ENCODE results near the gene ACSM5. TPM values are rescaled to one million over a fixed set of nuclear protein-coding genes. Genes with fewer than 3 reads are reported as not detected.
"Not testable (repeated sequence)": the region's sequence is repeated elsewhere in the genome, so short reads cannot be mapped to it uniquely, and the experiment has no call there.

ACSM5 gene
- polyA plus RNA-seq, 1 donor (not counting 4 experiments of a cell fraction or from before 2014, with no cell fraction given) = not detected

DNA sequence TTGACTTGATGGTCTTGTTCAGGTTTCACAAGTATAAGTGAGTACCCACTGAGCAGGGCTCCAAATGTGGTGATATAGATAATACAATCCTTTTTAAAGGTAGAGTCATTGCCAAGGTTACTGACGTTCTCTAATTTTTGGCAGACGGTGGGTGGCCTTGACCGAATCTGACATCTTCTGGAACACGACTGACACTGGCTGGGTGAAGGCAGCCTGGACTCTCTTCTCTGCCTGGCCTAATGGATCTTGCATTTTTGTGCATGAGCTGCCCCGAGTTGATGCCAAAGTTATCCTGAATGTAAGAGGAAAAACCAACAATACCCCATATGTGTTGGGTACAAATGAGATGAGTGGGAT, 14.4 kb downstream of the ACSM5 start:
- dilution Hi-C loops (cut with MboI; ENCODE audit: extremely low pct_ligation_motif_present, low sequenced_read_pairs); H3K27me3 ChIP-seq (ENCODE audit: control insufficient read depth, extremely low read depth, insufficient read depth, low read length); H3K79me2 ChIP-seq (ENCODE audit: control insufficient read depth, insufficient read depth, low read length); H3K4me1 ChIP-seq (ENCODE audit: control insufficient read depth, extremely low read depth, insufficient read depth, low read length); H3K4me2 ChIP-seq (ENCODE audit: control insufficient read depth, extremely low read depth, insufficient read depth, low read depth, low read length); H3K27ac ChIP-seq (ENCODE audit: control insufficient read depth, insufficient read depth, low read length); H2AFZ ChIP-seq (ENCODE audit: control insufficient read depth, low read length); DNase-seq (ENCODE audit: low read depth, low spot score); H4K20me1 ChIP-seq (ENCODE audit: control insufficient read depth, extremely low read depth, insufficient read depth, low read length); H3K4me3 ChIP-seq (ENCODE audit: control insufficient read depth in 2 of 3, extremely low read depth in 1 of 3, insufficient read depth in 2 of 3, low read depth in 1 of 3, low read length in 3 of 3); H3K9me1 ChIP-seq (ENCODE audit: control insufficient read depth, extremely low read depth, insufficient read depth, low read length); FAIRE-seq; H3K36me3 ChIP-seq (ENCODE audit: control insufficient read depth in 2 of 2, extremely low read depth in 1 of 2, insufficient read depth in 2 of 2, low read length in 2 of 2); H3K9me3 ChIP-seq (ENCODE audit: control insufficient read depth, low read depth, low read length); H3K9ac ChIP-seq (ENCODE audit: control insufficient read depth, extremely low read depth, insufficient read depth, low read length): not testable (repeated sequence)

DNA sequence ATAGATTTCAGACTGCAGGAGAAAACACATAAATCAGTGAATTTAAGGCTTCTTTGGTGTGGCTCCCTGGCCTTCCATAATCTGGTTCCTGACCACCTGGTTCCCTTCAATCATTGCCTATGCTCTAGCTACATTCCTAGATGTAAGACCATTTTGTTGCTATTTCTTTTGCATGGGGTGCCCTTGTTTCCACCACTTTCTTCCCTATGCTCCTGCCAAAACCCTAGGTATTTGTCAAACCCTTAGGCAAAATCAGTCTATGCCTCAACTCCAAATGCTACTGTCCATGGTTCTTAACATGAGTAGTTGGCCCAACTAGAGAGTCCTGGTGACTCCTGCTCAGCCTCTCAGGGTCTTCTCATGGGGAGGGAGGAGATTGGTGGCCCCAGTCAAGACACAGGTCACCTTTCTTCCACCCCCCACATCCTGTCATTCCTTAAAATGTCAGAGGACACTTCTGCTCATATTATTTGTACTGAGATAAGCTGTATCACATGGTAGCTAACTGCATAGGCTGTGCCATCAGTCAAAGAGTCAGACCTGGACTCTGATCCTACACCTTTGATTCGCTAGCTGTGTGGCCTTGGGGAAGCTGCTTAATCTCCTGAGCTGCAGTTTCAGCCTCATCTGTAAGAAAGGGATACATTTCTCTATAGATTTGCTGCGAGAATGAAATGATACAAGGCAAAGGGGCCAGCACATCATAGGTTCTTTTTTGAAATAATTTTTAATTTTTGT, 15.0 kb downstream of the ACSM5 start:
- DNase-seq (ENCODE audit: low read depth, low spot score) (no peak), FAIRE-seq (no peak)
- H3K27ac ChIP-seq (ENCODE audit: control insufficient read depth, insufficient read depth, low read length) = no peak overlapping the region
- H3K79me2 ChIP-seq (ENCODE audit: control insufficient read depth, insufficient read depth, low read length) = no peaks in the 10 kb centered on the region
- H3K9ac ChIP-seq (ENCODE audit: control insufficient read depth, extremely low read depth, insufficient read depth, low read length) = no peak overlapping the region
- no peaks in the 10 kb centered on the region for H3K9me1 ChIP-seq (ENCODE audit: control insufficient read depth, extremely low read depth, insufficient read depth, low read length)
- no peak overlapping the region for H2AFZ ChIP-seq (ENCODE audit: control insufficient read depth, low read length)
- no peak overlapping the region for H3K4me3 ChIP-seq (ENCODE audit: control insufficient read depth in 2 of 3, extremely low read depth in 1 of 3, insufficient read depth in 2 of 3, low read depth in 1 of 3, low read length in 3 of 3)
- no peaks in the 10 kb centered on the region for H3K36me3 ChIP-seq (ENCODE audit: control insufficient read depth in 2 of 2, extremely low read depth in 1 of 2, insufficient read depth in 2 of 2, low read length in 2 of 2)
- H3K27me3 ChIP-seq (ENCODE audit: control insufficient read depth, extremely low read depth, insufficient read depth, low read length) = no peaks in the 10 kb centered on the region
- H3K4me1 ChIP-seq (ENCODE audit: control insufficient read depth, extremely low read depth, insufficient read depth, low read length) = no peaks in the 10 kb centered on the region
- no peaks in the 10 kb centered on the region for H4K20me1 ChIP-seq (ENCODE audit: control insufficient read depth, extremely low read depth, insufficient read depth, low read length)
- H3K9me3 ChIP-seq (ENCODE audit: control insufficient read depth, low read depth, low read length) = no peaks in the 10 kb centered on the region
- no peak overlapping the region for H3K4me2 ChIP-seq (ENCODE audit: control insufficient read depth, extremely low read depth, insufficient read depth, low read depth, low read length)
- dilution Hi-C loops (cut with MboI; ENCODE audit: extremely low pct_ligation_motif_present, low sequenced_read_pairs) = no loop called here
- TF ChIP-seq CTCF (optimal IDR thresholded peaks at IDR 0.05 in 1 of 3, IDR thresholded peaks at IDR 0.05 in 1 of 3, conservative IDR thresholded peaks at IDR 0.05 in 1 of 3; ENCODE audit: extremely low read depth in 1 of 3, insufficient read depth in 2 of 3, low read length in 3 of 3) (no peak), EZH2 (IDR thresholded peaks at IDR 0.05; ENCODE audit: low read length) (no peak)

GRCh38 chr16:20427401-20427797, 18.1 kb downstream of the ACSM5 start:
- H4K20me1 ChIP-seq (ENCODE audit: control insufficient read depth, extremely low read depth, insufficient read depth, low read length); H3K9ac ChIP-seq (ENCODE audit: control insufficient read depth, extremely low read depth, insufficient read depth, low read length); H3K79me2 ChIP-seq (ENCODE audit: control insufficient read depth, insufficient read depth, low read length); H2AFZ ChIP-seq (ENCODE audit: control insufficient read depth, low read length); DNase-seq (ENCODE audit: low read depth, low spot score); H3K36me3 ChIP-seq (ENCODE audit: control insufficient read depth in 2 of 2, extremely low read depth in 1 of 2, insufficient read depth in 2 of 2, low read length in 2 of 2); H3K4me3 ChIP-seq (ENCODE audit: control insufficient read depth in 2 of 3, extremely low read depth in 1 of 3, insufficient read depth in 2 of 3, low read depth in 1 of 3, low read length in 3 of 3); H3K9me3 ChIP-seq (ENCODE audit: control insufficient read depth, low read depth, low read length); H3K9me1 ChIP-seq (ENCODE audit: control insufficient read depth, extremely low read depth, insufficient read depth, low read length); H3K4me1 ChIP-seq (ENCODE audit: control insufficient read depth, extremely low read depth, insufficient read depth, low read length); FAIRE-seq; dilution Hi-C loops (cut with MboI; ENCODE audit: extremely low pct_ligation_motif_present, low sequenced_read_pairs); H3K27ac ChIP-seq (ENCODE audit: control insufficient read depth, insufficient read depth, low read length); H3K4me2 ChIP-seq (ENCODE audit: control insufficient read depth, extremely low read depth, insufficient read depth, low read depth, low read length); H3K27me3 ChIP-seq (ENCODE audit: control insufficient read depth, extremely low read depth, insufficient read depth, low read length): not testable (repeated sequence)

- H3K27me3 ChIP-seq (ENCODE audit: control insufficient read depth, extremely low read depth, insufficient read depth, low read length); H3K4me3 ChIP-seq (ENCODE audit: control insufficient read depth in 2 of 3, extremely low read depth in 1 of 3, insufficient read depth in 2 of 3, low read depth in 1 of 3, low read length in 3 of 3); H3K79me2 ChIP-seq (ENCODE audit: control insufficient read depth, insufficient read depth, low read length); H3K9me1 ChIP-seq (ENCODE audit: control insufficient read depth, extremely low read depth, insufficient read depth, low read length); H2AFZ ChIP-seq (ENCODE audit: control insufficient read depth, low read length); dilution Hi-C loops (cut with MboI; ENCODE audit: extremely low pct_ligation_motif_present, low sequenced_read_pairs); H3K9me3 ChIP-seq (ENCODE audit: control insufficient read depth, low read depth, low read length); FAIRE-seq; H3K4me2 ChIP-seq (ENCODE audit: control insufficient read depth, extremely low read depth, insufficient read depth, low read depth, low read length); DNase-seq (ENCODE audit: low read depth, low spot score); H3K9ac ChIP-seq (ENCODE audit: control insufficient read depth, extremely low read depth, insufficient read depth, low read length); H3K4me1 ChIP-seq (ENCODE audit: control insufficient read depth, extremely low read depth, insufficient read depth, low read length); H4K20me1 ChIP-seq (ENCODE audit: control insufficient read depth, extremely low read depth, insufficient read depth, low read length); H3K36me3 ChIP-seq (ENCODE audit: control insufficient read depth in 2 of 2, extremely low read depth in 1 of 2, insufficient read depth in 2 of 2, low read length in 2 of 2); H3K27ac ChIP-seq (ENCODE audit: control insufficient read depth, insufficient read depth, low read length): not testable (repeated sequence)
Measured at GRCh38 chr16:20429499-20429898, 20.2 kb downstream of the ACSM5 start.

Measured in keratinocyte (primary cell).